BE2C (cell line): Measurements from ENCODE around the gene ADAMTS12.

Source experiments
- DNase-seq: peaks from one replicate; pipeline ENCODE4 v3.0.0-alpha.2; 2020
- H3K27me3 ChIP-seq: fragments of 250-450 bp; sonication (Bioruptor Pico); 2 replicates; pipeline ENCODE4 v1.5.1; 2020; ENCODE audit warnings: mild to moderate bottlenecking
- H3K36me3 ChIP-seq: fragments of 250-450 bp; sonication (Bioruptor Pico); 2 replicates; pipeline ENCODE4 v1.5.1; 2020; ENCODE audit warnings: mild to moderate bottlenecking
- H3K4me1 ChIP-seq: fragments of 250-450 bp; sonication (Bioruptor Pico); 2 replicates; pipeline ENCODE4 v1.5.1; 2020
- H3K4me3 ChIP-seq: 2 replicates; pipeline ENCODE4 v1.5.1; 2011; ENCODE audit warnings: low read depth, low read length
- H3K9me3 ChIP-seq: fragments of 250-450 bp; sonication (Bioruptor Pico); 2 replicates; pipeline ENCODE4 v1.5.1; 2020
- TF ChIP-seq, protein P1 (sequence below): IDR thresholded peaks from 2 replicates; pipeline ENCODE4 v1.5.1; 2012; ENCODE audit warnings: mild to moderate bottlenecking, low read depth, low read length

ADAMTS12 gene

DNA sequence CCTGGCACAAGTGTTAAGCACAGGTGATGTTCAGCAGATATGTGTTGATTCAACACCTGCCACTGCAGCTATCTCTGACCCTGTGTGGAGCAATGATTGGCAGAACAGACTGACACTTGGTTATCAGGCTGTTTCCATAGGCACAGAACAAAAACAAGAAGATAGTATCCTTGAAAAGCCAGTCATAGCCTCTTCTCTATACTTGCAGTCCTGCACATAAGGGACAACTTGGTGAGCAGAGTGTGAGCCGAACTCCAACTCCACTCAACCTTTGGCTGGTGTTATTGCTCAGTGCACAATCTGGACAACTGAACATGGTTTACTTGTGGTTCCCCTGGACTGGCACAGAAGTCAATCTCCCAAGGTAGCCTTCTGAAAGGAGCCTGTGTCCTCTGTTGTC, 99.2 kb downstream of the ADAMTS12 start:
- no peaks in the 10 kb centered on the region for H3K9me3 ChIP-seq
- TF ChIP-seq, protein P1, sequence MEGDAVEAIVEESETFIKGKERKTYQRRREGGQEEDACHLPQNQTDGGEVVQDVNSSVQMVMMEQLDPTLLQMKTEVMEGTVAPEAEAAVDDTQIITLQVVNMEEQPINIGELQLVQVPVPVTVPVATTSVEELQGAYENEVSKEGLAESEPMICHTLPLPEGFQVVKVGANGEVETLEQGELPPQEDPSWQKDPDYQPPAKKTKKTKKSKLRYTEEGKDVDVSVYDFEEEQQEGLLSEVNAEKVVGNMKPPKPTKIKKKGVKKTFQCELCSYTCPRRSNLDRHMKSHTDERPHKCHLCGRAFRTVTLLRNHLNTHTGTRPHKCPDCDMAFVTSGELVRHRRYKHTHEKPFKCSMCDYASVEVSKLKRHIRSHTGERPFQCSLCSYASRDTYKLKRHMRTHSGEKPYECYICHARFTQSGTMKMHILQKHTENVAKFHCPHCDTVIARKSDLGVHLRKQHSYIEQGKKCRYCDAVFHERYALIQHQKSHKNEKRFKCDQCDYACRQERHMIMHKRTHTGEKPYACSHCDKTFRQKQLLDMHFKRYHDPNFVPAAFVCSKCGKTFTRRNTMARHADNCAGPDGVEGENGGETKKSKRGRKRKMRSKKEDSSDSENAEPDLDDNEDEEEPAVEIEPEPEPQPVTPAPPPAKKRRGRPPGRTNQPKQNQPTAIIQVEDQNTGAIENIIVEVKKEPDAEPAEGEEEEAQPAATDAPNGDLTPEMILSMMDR = no peak
- H3K4me1 ChIP-seq = no peaks in the 10 kb centered on the region
- no peaks in the 10 kb centered on the region for H3K36me3 ChIP-seq
- DNase-seq = no peak
- no peak overlapping the region for H3K4me3 ChIP-seq
- no peaks in the 10 kb centered on the region; the same call in 1 of the 2 replicates for H3K27me3 ChIP-seq

DNA sequence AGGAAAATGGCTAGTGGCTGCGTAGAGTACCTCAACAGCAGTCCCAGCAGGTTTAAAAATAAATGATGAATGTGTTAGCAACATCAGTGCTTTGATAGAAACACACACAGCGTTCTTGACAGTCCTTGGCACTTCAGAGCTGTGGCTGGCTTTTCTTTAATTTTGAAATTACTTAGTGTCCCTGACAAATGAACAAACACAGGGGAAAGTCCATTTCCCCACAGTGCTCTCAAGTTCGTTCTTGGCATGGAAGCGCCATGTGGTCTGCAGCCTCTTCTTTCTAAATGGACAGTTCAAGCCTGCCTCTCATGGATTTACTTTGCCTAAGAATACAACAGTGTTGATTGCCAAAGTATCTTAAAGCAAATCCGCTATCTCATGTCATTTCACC, 102.2 kb downstream of the ADAMTS12 start:
- Histone ChIP-seq H3K36me3 (no peaks in the 10 kb centered on the region), H3K4me1 (no peaks in the 10 kb centered on the region), H3K27me3 (no peaks in the 10 kb centered on the region; the same call in 1 of the 2 replicates), H3K9me3 (no peaks in the 10 kb centered on the region), H3K4me3 (no peak overlapping the region)
- TF ChIP-seq, protein P1 = no peak
- DNase-seq = no peak

DNA sequence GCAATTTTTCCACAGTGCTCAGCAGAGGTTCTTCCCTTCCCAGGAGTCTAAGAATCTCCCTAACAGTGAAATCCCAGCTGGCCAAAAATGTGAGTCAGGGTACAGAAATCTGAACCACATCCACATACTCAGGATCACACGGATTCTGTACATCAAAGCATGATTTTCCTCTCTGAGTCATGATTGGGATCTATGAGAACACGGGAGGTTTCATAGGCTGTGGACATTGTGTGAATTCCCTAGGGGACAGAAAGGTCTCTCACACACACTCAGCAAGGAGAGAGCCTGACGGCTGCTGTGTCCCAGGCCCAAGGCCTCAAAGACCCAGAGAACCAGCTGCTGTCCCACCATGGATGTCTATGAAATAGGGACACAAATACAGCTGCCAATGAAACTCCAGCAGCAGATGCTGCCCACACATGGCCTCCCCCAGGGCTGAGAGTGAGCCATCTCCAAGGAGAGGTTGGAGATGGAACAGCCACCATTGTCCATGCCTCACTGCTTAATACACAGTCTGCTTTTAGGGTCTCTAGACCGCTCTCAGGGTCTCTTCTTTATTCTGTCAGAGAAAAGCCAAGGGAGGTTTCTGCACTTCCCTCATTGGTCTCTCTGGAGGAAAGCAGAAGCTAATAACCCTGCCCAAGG, 102.7 kb downstream of the ADAMTS12 start:
- no peak overlapping the region for H3K4me3 ChIP-seq
- H3K27me3 ChIP-seq = no peaks in the 10 kb centered on the region; the same call in 1 of the 2 replicates
- TF ChIP-seq, protein P1 = no peak
- H3K9me3 ChIP-seq = no peaks in the 10 kb centered on the region
- H3K36me3 ChIP-seq = no peaks in the 10 kb centered on the region
- DNase-seq = no peak
- H3K4me1 ChIP-seq = no peaks in the 10 kb centered on the region

- TF ChIP-seq, protein P1 = no peak
- no peaks in the 10 kb centered on the region for H3K36me3 ChIP-seq
- no peaks in the 10 kb centered on the region for H3K27me3 ChIP-seq
- no peaks in the 10 kb centered on the region for H3K4me1 ChIP-seq
- no peak for DNase-seq
- no peaks in the 10 kb centered on the region for H3K9me3 ChIP-seq
- no peak overlapping the region for H3K4me3 ChIP-seq
Observed at GRCh38 chr5:33785571-33785970, 106.2 kb downstream of the ADAMTS12 start.

DNA sequence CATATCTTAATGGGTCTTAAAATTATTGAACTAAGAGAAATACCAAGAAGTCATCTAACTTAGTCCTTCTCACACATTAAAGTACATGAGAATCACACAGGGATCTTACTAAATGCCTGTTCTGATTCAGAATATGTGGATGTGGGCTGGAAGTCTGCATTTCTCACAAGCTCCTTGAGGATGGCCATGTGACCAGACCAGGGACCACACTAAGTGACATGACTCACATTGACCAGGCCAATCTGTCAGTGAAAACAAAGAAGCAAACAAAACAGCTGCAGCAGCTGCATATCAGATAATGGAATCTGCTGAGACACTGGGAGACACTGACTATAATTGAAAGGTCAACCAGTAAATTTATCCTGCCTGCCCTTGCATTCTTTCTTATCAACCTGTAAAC, 110.5 kb downstream of the ADAMTS12 start:
- DNase-seq = no peak
- Histone ChIP-seq H3K36me3 (no peaks in the 10 kb centered on the region), H3K9me3 (no peaks in the 10 kb centered on the region), H3K27me3 (no peaks in the 10 kb centered on the region), H3K4me1 (no peaks in the 10 kb centered on the region), H3K4me3 (no peak overlapping the region)
- TF ChIP-seq, protein P1 = no peak

DNA sequence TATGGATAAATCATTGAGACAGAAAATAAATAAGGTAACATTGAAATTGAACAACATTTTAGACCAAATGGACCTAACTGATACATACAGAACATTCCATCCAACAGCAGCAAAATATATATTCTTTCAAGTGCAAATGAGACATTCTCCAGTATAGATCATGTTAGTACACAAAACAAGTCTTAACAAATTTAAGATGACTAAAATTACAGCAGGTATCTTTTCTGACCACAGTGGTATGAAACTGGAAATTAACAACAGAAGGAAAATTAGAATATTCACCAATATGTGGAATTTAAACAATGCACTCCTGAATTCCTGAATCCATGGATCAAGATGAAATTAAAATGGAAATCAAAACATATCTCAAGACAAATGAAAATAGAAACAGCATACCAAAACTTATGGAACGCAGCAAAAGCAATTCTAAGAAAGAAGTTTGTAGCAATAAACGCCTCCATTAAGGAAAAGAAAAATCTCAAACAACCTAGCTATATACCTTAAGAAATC, 115.6 kb downstream of the ADAMTS12 start:
- Histone ChIP-seq H3K9me3 (no peaks in the 10 kb centered on the region), H3K4me3 (no peak overlapping the region), H3K36me3 (no peaks in the 10 kb centered on the region), H3K27me3 (no peaks in the 10 kb centered on the region), H3K4me1 (no peaks in the 10 kb centered on the region)
- TF ChIP-seq, protein P1 = no peak
- DNase-seq = no peak
